GM18511 (cell line): Measurements from ENCODE around the gene MMP20.

Source experiments
- ATAC-seq: cut with Tn5 transposase; IDR thresholded peaks from one replicate; pipeline ENCODE4 v1.9.1; 2021; ENCODE audit warnings: mild to moderate bottlenecking, moderate library complexity; ENCODE audit not compliant: unreplicated experiment

The MMP20 gene

DNA sequence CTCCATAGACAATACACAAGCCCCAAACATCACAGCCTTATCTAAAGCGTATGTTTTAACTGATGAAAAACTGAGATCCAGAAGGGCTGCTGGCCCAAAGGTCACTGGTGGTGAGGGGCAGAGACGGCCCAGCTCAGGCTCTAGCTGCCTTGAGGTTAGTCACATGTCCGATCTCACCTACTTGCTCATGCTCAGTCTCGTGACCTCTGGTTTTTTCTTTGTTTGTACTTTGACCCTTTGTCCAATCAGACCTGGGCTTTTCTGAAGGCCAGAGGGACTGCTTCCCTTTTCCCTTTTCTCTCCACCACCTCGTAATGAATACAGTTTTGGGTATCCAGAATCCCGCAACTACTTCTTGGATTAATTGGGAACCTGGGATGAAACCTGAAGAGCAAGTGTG, 28.6 kb downstream of the MMP20 start:
- ATAC-seq, result no peak

DNA sequence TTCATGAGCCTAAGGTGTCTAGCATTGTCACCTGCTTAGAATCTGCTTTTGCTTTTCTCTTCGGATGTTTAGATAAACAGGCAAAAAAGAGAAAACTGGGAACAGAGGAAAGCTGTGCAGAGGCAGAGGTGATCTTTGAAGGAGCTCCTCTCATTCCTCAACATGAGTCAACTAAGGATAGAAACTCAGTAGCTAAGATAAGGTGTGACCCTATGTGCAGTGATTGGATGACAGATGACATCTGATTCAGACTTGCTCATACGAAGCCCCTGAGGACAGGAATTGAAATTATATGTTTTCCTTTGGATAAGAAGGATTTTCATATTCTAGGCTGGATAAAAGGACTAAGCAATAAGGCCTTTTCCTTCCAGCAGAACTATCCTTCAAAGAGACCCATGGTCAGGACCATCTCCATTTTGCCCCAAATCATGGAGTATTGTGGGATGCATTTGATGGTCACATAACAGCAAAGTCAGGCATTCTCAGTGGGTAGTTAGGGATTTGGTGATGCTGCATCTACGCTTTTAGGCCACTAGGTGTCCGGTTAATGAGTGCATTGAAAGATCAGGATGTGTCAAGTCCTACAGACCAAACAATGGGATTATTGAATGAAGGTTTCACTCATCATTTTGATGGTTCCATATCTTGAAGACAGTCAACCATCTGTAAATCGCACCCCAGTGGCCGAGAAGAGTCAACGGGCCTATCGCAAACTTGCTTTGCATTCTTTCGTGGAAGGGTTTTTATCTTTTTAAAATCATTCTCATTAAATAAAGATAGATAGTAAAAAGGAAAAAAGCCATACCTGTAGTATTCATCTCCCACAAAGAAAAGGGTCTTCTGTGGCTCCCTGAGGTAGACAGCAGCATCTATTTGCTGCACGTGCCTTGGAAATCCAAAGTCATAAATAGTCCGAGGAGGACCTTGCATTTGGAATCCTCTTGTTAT, 32.2 kb downstream of the MMP20 start:
- ATAC-seq, result no peak

DNA sequence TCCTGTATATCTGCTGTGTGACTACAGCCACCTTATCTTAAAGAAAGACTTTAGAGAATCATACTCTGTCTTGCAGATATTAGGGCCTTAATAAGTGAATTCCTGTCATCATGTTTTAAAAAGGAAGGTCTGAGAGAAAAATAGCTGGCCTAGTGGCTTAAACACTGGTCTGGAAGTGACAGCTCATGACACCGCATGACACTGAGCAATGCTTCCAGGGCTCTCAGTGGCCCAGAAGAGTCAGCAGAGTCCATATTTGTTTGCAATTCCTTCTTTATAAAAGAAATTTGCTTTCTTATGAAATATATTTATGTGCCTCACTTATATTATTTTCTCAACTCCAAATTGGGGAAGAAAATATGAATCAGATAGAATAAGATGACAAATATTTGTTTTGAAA, 33.0 kb downstream of the MMP20 start:
- no peak for ATAC-seq

DNA sequence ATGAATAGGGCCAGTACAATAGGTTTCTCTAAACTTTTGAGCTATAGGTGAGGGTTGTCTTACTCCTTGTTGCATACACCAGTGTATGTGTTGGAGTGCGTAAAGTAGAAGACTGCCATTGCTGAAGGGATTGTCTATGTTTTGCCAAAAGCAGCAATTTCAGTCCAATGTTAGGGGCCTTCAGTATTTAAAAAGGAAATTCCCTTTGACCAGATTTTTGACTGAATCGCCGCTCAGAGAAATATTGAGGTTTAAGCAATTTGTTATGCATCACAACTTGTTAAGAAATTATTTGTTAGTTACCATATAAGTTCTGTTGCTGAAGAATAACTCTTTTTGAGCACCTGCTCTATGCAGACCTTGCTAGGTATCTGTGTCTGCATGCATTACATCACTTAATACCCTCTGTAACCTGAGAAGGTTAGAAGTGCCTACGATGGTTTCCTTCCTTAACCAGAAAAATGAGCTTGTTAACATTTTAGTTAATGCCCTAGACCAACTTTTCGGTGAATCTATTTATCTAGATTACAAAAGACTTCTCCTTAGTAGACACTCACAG, 33.9 kb downstream of the MMP20 start:
- ATAC-seq, result no peak

DNA sequence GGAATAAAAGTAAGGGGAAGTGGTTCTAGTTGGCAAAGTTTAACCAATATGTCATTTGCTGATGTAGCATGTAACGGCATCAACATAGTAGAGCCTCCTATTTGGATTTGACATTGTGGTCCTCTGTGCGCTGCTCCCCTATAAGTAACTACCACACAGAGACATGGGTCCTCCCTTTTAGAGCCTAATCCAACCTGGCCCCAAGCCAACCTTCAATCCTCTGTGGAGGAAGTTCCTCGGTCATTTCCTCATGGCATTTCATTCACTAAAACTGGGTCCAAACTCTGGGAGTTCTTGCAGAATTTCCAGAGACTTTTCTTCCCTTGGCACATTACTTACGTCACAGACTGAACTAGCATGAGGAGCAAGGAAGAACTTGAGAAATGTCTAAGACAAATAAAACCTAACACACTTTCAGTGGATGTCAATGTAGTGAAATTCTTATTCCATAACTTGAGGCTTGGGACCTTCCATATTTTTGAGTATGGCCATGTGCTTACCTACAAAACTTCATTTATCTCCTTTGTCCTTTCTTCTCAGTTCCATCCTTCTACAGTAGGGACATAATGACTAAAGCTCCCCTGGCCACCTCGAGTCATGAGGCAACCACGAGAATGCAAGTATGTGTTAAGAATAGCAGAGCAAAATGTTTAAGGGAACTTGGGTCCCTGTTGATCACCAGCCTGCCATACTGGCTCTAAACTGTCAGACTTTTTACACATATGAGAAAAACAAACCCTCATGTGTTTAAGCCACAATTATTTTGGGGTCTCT, 34.7 kb downstream of the MMP20 start:
- no peak for ATAC-seq

DNA sequence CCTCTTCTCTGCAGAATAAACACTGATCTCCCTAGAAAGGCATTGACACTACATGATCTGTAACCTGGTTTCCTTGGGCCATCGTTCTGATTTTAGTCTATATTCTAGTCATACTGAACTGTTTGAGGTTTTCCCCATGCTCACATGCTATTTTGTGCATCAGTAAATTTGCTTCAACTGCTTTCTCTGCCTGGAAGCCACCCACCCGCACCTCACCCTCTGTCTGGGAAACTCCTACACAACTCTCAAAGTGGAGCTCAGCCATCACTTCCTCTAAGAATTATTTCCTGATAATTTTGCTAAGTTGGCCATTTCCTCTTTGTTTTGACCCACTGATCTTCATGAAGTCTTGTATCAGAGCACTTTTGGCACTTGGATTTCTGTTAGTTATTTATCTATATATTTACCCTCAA, 36.1 kb downstream of the MMP20 start:
- peak; percentile 76 for ATAC-seq

DNA sequence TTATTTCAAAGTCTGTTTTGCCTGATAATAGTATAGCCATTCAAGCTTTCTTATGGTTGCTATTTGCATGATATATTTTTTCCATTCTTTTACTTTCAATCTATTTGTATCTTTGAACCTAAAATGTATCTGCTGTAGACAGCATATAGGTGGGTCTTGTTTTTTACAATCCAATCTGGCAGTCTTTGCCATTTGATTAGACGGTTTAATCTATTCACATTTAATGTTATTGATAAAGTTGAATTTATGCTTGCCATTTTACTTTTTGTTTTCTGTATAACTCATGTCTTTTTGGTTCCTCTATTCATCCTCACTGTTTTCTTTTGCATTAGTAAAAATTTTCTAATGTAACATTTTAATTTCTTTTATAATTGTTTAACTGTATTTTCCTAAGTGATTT, 37.4 kb downstream of the MMP20 start:
- no peak for ATAC-seq

DNA sequence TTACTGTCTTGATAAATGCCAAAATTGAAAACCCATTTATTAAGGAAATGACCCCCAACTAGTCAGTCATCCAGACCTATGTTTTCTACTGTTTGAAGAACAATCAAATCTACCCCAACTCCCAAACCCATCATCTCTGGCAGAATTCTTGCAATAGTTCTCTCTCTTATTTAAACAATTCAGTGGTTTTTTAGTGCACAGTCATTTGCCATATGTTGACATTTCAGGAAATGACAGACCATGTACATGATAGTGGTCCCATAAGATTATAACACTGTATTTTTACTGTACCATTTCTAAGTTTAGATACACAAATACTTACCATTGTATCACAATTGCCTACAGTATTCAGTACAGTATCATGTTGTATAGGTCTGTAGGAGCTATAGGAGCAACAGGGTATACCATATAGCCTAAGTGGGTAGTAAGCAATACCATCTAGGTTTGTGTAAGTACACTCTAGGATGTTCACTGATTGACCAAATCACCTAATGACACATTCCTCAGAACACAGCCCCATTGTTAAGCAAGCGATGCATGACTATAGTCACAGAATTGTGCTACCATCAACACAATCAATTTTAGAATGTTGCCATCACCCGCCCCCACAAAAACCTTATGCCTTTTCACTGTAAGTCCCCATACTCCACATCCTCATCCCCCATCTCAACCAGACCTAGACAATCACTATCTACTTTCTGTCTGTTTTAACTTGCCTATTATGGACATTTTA, 41.8 kb downstream of the MMP20 start:
- no peak for ATAC-seq

DNA sequence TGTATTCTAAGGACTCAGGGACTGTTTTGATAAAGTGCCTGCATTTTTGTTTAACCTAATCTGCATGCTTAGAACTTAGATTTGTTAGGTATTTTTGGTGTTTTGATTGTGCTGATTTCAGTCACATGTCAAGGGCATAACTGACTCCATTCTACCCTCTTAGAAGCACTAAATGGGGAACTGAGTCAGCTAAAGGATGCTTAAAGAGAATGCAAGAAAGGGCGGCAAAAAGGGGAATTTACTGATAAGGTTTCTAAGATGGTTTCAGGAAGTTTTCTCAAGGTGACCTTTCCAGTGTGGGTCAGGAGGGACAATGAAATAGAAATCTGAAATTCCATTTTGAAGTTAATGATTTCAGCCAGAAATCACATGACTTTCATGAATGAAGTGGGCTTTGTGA, 43.0 kb downstream of the MMP20 start:
- ATAC-seq, result no peak

DNA sequence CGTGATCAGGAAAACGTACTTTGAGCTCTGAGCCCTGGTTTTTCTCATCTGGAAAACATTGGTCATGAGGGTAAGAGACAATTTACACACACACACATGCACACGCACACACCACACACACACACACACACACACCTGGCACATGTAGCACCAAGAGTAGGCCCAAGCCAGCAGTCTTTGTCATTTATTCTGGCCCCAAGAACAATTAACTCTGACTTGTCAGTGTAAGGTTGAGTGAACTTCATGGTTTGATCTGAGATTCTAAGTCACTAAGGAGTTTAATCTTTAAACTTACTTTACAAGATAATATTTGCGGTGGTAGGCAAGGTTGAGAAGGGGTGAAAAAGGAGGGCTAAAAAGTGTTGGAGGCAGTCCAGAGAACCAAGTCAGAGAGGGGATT, 44.1 kb downstream of the MMP20 start:
- no peak for ATAC-seq

DNA sequence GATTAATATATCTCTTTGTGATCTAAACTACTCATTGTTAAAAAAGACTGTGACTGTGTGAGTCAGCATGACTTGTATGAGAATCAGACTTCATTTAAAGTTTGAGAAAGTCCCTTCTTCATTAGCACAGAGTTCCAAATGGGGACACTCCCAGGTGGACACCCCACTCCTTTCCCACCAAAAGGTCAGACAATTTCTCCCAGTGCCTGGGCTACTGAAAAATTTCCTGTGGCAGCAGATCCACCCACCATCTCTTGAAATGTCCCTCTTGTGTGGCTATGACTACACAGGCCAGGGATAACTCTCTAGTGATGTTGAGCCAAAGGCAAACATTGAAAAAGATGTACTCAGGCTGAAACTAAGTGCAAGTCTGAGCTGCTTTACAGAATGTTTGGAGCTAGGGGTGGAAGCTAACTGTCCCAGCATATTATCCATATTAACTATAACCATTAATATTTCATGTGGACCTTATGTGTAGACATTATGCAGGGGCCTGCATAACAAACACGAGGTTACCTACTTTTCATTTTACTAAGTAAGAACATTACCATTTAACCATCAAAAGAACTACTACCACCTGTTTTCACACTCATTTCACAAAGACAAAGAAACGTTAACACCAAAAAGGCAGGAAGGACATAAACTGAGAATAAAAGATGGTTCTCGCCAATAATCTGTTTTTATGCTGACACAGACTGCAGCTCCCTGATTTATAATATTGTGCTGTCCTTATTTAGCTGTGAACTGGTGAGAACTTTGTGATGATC, 44.8 kb downstream of the MMP20 start:
- peak; percentile 40 for ATAC-seq

DNA sequence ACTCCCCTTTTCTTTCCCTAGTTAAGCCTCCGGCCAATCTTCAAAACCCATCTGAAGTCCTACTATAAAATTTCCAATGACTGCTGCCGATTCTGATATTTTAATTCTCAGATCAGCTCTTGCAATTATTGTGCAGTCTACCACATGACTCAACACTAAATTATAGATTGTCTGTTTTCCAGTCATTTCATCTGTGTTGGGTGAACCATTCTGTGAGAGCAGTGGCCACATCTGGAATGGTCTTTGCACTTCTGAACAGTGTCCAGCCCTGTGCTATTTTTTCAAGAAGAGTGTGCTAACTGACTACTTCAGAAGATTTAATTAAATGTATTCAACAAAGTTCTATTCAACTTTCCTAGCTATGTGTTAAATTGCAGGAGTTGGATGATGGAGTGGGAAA, 47.4 kb downstream of the MMP20 start:
- ATAC-seq, result no peak

DNA sequence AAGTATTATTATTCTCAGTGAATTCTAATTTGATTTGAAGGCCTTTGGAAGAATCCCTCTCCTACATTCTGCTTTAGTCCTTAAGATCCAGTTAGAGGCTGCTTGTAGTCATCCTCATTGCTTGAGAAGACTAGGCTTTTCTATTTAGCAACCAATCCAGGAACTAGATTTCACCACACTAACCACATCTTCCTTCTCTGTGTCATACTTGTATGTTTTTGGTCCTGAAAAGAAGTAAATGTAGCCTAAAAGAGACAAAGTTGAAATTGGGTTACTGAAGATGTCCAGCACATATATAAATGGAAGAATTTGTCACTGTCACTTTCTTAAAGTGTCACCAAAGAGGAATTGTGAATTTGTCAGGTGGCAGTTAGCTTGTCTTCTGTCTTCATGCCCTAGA, 48.0 kb downstream of the MMP20 start:
- peak; percentile 67 for ATAC-seq

DNA sequence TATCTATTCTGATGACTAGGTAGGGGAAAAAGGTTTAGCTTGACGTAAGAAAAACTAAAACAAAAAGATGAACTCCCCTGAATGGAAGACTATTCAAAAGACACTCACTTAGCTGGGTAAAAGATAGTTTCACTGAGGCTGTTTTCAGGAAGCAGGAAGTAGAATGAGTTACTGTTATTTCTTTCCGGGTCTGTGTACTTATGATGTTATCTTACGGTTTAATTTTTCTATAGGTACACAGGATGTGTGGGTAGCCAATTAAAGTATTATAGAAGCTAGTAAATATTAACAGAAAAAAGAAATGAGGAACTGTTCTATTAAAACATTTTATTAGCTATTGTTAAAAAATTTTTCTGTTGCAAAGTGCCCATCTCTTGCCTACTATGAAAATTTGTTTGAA, 48.8 kb downstream of the MMP20 start:
- no peak for ATAC-seq

DNA sequence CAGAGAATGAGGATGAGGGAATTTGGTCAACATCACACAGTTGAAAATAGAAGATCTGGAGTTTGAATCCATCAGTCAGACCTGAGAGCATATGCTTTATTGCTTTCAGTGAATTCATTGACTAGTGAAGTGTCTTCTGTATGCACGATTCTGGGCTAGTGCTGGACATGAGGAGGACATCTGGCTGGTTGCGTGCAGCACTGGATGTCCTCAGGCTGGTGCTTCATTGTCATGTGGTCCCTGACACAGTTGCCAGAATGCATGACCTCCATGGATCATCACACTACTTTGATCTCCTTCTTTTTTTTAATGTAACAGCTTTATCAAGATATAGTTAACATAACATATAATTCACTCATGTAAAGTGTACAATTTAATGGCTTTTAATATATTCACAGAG, 50.1 kb downstream of the MMP20 start:
- no peak for ATAC-seq

DNA sequence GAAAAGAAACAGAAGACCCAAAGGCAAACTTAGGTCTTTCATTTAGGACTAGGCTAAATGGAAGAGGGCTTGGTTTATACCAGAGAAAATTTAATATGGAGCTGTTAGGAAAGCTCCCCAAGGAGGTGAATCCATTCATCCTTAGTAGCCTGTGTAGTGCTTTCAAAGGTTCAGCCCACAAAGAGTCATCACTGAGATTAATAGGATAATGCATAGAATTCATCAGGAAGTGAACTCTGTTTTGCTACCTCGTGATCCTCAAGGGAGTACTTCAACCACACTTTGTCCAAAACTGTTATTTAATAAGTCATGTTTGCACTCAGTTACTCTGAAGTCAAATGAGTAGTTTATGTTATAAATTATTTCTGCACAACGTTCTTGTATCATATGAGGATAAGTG, 51.3 kb downstream of the MMP20 start:
- no peak for ATAC-seq

DNA sequence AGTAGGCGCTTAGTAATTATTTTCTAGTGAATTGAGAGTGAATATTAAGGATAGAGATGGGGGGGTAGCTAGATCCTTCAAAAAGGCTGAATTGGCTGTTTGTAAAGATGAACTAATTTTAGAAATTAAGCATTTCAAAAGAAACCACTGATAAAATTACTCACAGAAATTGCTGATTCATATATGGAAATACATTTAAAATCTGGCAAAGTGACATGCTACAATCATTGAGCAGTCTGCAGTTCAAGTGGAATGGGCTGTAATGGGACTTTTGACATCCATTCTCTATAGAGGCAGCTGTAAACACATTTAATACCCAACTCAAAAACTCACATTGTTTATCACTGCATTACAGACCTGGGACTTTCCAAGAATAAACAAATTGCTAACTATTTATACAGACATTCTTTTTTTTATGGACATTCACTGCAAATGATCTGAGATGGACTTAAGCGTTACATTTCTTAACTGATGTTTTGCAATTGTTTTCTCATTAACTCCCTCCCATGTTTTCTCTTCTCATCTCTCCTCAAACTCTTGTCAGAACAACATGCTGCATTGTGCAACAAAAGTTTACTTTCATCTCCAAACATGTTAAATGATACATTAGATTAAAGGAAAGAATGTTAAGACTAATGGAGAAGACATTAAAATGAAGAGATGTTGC, 52.4 kb downstream of the MMP20 start:
- ATAC-seq, result no peak

DNA sequence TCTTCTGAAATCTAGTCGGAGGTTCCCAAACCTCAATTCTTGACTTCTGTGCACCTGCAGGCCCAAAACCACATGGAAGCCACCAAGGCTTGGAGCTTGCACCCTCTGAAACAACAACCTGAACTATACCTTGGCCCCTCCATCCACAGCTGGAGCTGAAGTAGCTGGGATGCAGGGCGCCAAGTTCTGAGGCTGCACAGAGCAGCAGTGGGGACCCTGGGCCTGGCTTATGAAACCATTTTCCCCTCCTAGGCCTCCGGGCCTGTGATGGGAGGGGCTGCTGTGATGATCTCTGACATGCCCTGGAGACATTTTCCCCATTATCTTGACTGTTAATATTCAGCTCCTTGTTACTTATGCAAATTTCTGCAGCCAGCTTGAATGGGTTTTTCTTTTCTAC, 56.3 kb downstream of the MMP20 start:
- ATAC-seq, result no peak

DNA sequence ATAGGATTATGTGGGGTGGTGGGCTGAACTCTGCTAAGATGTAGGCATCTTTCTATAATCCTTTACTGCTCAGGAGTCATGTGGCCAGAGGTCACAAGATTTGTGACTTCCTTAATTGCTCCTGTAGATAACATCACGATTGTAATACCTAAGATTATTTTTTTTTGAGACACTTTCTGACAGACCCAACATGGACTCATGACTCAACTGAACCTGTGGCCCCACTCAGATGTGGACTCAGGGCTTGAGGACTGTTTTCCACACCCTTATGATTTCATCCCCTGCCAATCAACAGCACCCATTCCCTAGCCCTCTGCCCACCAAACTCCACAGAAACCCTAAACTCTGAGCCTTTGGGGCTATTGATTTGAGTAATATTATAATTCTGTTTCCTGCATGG, 59.0 kb downstream of the MMP20 start:
- no peak for ATAC-seq

DNA sequence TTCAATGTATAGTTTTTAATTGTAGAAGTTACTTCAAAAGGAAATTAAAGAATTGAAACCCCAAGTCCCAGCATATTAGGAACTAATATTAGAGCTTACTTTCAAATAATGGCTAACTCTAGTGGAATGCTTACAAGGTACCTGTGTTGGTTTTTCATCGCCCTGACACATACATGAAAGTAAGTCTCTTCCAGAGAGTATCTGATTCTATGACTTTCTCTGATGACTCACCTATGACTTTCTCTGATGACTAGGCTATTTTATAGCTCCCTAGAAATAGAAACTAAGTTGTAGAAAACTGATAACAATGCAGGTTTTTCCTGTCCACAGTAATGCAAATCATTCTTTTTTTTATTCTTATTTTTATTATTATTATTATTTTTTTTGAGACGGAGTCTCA, 61.0 kb downstream of the MMP20 start:
- peak; percentile 75 for ATAC-seq
